H1 (cell line): Measurements from ENCODE around the gene PASK. TPM values are rescaled to one million over a fixed set of nuclear protein-coding genes. Genes with fewer than 3 reads are reported as not detected.

Experiments used
- CTCF ChIA-PET: fragments of 300-600 bp; sonication (Branson Sonifier 250); formaldehyde crosslinking; loops from one replicate; lab custom pipeline; 2021; ENCODE audit not compliant: partially characterized antibody; lab: Charles Lee
- POLR2A ChIA-PET: fragments of 300-600 bp; sonication (Branson Sonifier 250); formaldehyde crosslinking; loops from one replicate; lab custom pipeline; 2021; ENCODE audit warnings: inconsistent platforms; ENCODE audit not compliant: partially characterized antibody; lab: Charles Lee
- DNase-seq, 2 experiments: peaks; one replicate each; pipeline versions ENCODE4 v3.0.0 to v3.0.0-alpha.2; 2010 to 2022; ENCODE audit warnings: low spot score in 2 of 2, low read depth in 1 of 2, mixed read lengths in 1 of 2
- FAIRE-seq: peaks from 2 replicates; lab custom pipeline; 2011; peaks lifted over from hg19 to GRCh38; lab: Jason Lieb, UNC
- H2AFZ ChIP-seq: 2 replicates; pipeline ENCODE4 v1.8.1; 2012; ENCODE audit warnings: low read length, inconsistent platforms
- H2AK5ac ChIP-seq: 2 replicates; pipeline ENCODE4 v1.6.1; 2013; ENCODE audit warnings: low read depth, low read length
- H2BK120ac ChIP-seq: replicated peaks from 2 replicates; pipeline ENCODE3; 2013; ENCODE audit warnings: low read depth, low read length, inconsistent platforms
- H2BK12ac ChIP-seq: 2 replicates; pipeline ENCODE4 v1.6.1; 2013; ENCODE audit warnings: low read depth, low read length
- H2BK15ac ChIP-seq: 2 replicates; pipeline ENCODE4 v1.6.1; 2013; ENCODE audit warnings: low read length
- H2BK20ac ChIP-seq: 2 replicates; pipeline ENCODE4 v1.6.1; 2013; ENCODE audit warnings: low read length
- H2BK5ac ChIP-seq: 2 replicates; pipeline ENCODE4 v1.6.1; 2013; ENCODE audit warnings: low read depth, low read length
- H3K14ac ChIP-seq: 2 replicates; pipeline ENCODE4 v1.6.1; 2013; ENCODE audit warnings: inconsistent platforms; ENCODE audit not compliant: insufficient read length
- H3K18ac ChIP-seq: 2 replicates; pipeline ENCODE4 v1.6.1; 2013; ENCODE audit warnings: low read length; ENCODE audit errors: extremely low read depth
- H3K23ac ChIP-seq: 2 replicates; pipeline ENCODE4 v1.6.1; 2013; ENCODE audit warnings: inconsistent platforms; ENCODE audit not compliant: insufficient read length
- H3K23me2 ChIP-seq: 2 replicates; pipeline ENCODE4 v1.6.1; 2013; ENCODE audit warnings: low read depth, low read length
- H3K27ac ChIP-seq: 2 replicates; pipeline ENCODE4 v1.6.1; 2011; ENCODE audit warnings: low read depth, low read length, inconsistent platforms
- H3K27me3 ChIP-seq, 4 experiments: replicated peaks in 1 of 4; 1 replicate in 1 of 4; 2 replicates in 3 of 4; pipeline versions ENCODE4 v1.6.1 to v1.8.1; 2011 to 2013; ENCODE audit warnings: low read length in 3 of 4, mild to moderate bottlenecking in 3 of 4, inconsistent platforms in 2 of 4, mixed read lengths in 2 of 4, moderate library complexity in 1 of 4; ENCODE audit not compliant: control insufficient read depth in 3 of 4, insufficient read depth in 3 of 4; ENCODE audit errors: extremely low read depth in 1 of 4
- H3K36me3 ChIP-seq, 4 experiments: 2 replicates each; pipeline versions ENCODE4 v1.6.1 to v1.8.1; 2011 to 2013; ENCODE audit warnings: mild to moderate bottlenecking in 4 of 4, low read length in 3 of 4, moderate library complexity in 2 of 4, control low read depth in 1 of 4, inconsistent platforms in 1 of 4; ENCODE audit not compliant: insufficient read depth in 4 of 4, control insufficient read depth in 2 of 4
- H3K4ac ChIP-seq: replicated peaks from 2 replicates; pipeline ENCODE3; 2013; ENCODE audit warnings: low read length, low read depth, mixed read lengths, inconsistent platforms; ENCODE audit not compliant: insufficient read length
- H3K4me1 ChIP-seq, 4 experiments: replicated peaks in 1 of 4; 1 replicate in 1 of 4; 2 replicates in 3 of 4; pipeline versions ENCODE4 v1.6.1 to v1.8.1; 2011 to 2013; ENCODE audit warnings: low read length in 3 of 4, inconsistent platforms in 2 of 4, mixed read lengths in 1 of 4; ENCODE audit not compliant: insufficient read depth in 4 of 4, control insufficient read depth in 3 of 4
- H3K4me2 ChIP-seq, 2 experiments: 2 replicates each; pipeline versions ENCODE4 v1.6.1 to v1.8.1; 2011 to 2013; ENCODE audit warnings: low read depth in 2 of 2, low read length in 2 of 2, control low read depth in 1 of 2, inconsistent platforms in 1 of 2, mild to moderate bottlenecking in 1 of 2; ENCODE audit not compliant: insufficient read depth in 1 of 2
- H3K4me3 ChIP-seq, 4 experiments: fragments of 200-600, 300-600 bp in 1 of 4; sonication (generic), shearing (Covaris generic), sonication (Bioruptor Twin) in 1 of 4; 2 replicates each; pipeline versions ENCODE4 v1.5.1 to v1.8.1; 2011 to 2016; ENCODE audit warnings: low read length in 4 of 4, low read depth in 3 of 4, control low read depth in 2 of 4, inconsistent platforms in 2 of 4, mild to moderate bottlenecking in 2 of 4, mixed read lengths in 1 of 4, moderate library complexity in 1 of 4; ENCODE audit not compliant: insufficient read depth in 2 of 4; ENCODE audit errors: extremely low read depth in 1 of 4
- H3K56ac ChIP-seq: replicated peaks from 2 replicates; pipeline ENCODE3; 2013; ENCODE audit warnings: low read depth, mild to moderate bottlenecking, mixed read lengths, low read length, inconsistent platforms; ENCODE audit not compliant: insufficient read length
- H3K79me1 ChIP-seq: 2 replicates; pipeline ENCODE4 v1.6.1; 2013; ENCODE audit warnings: low read depth, low read length, control low read depth
- H3K79me2 ChIP-seq, 2 experiments: 2 replicates each; pipeline versions ENCODE4 v1.6.1 to v1.8.1; 2012 to 2013; ENCODE audit warnings: low read length in 2 of 2, mild to moderate bottlenecking in 2 of 2, inconsistent platforms in 1 of 2; ENCODE audit not compliant: insufficient read depth in 2 of 2, control insufficient read depth in 1 of 2
- H3K9ac ChIP-seq, 4 experiments: replicated peaks in 1 of 4; 1 replicate in 1 of 4; 2 replicates in 3 of 4; pipeline versions ENCODE4 v1.6.1 to v1.8.1; 2011 to 2013; ENCODE audit warnings: low read depth in 3 of 4, low read length in 3 of 4, control low read depth in 2 of 4, mild to moderate bottlenecking in 2 of 4, moderate library complexity in 2 of 4, inconsistent platforms in 1 of 4; ENCODE audit errors: extremely low read depth in 1 of 4
- H3K9me3 ChIP-seq, 2 experiments: 2 replicates each; pipeline versions ENCODE4 v1.6.1 to v1.8.1; 2012 to 2013; ENCODE audit warnings: mild to moderate bottlenecking in 2 of 2, moderate library complexity in 2 of 2, control low read depth in 1 of 2, inconsistent platforms in 1 of 2, low read depth in 1 of 2, low read length in 1 of 2, mixed read lengths in 1 of 2; ENCODE audit not compliant: insufficient read depth in 2 of 2
- H4K20me1 ChIP-seq, 2 experiments: replicated peaks in 1 of 2; 2 replicates each; pipeline versions ENCODE3 to v1.8.1; 2011 to 2013; ENCODE audit warnings: inconsistent platforms in 2 of 2, low read length in 2 of 2, mild to moderate bottlenecking in 1 of 2; ENCODE audit not compliant: insufficient read depth in 2 of 2, control insufficient read depth in 1 of 2
- H4K5ac ChIP-seq: 2 replicates; pipeline ENCODE4 v1.6.1; 2013; ENCODE audit warnings: low read length, low read depth, mixed read lengths, inconsistent platforms; ENCODE audit not compliant: insufficient read length
- H4K8ac ChIP-seq: 2 replicates; pipeline ENCODE4 v1.8.0; 2013; ENCODE audit warnings: mild to moderate bottlenecking, moderate library complexity, low read length, inconsistent platforms; ENCODE audit not compliant: insufficient read depth; ENCODE audit errors: extremely low read depth
- H4K91ac ChIP-seq: replicated peaks from 2 replicates; pipeline ENCODE3; 2013; ENCODE audit warnings: low read length, mixed read lengths, inconsistent platforms; ENCODE audit not compliant: insufficient read length
- ASH2L ChIP-seq: fragments of 200-600, 300-600 bp; sonication (generic); IDR thresholded peaks from one replicate; pipeline ENCODE4 v1.7.1; 2017; ENCODE audit warnings: low read length
- CTCF ChIP-seq, 3 experiments: IDR thresholded peaks; 1 replicate in 2 of 3; 2 replicates in 1 of 3; pipeline versions ENCODE4 v1.5.1 to v1.6.1; 2011; ENCODE audit warnings: low read length in 3 of 3, mild to moderate bottlenecking in 3 of 3, inconsistent platforms in 2 of 3, low read depth in 1 of 3, moderate library complexity in 1 of 3; ENCODE audit not compliant: insufficient read depth in 1 of 3; ENCODE audit errors: control extremely low read depth in 1 of 3
- E2F6 ChIP-seq: IDR thresholded peaks from 2 replicates; pipeline ENCODE4 v1.6.1; 2012; ENCODE audit warnings: inconsistent platforms
- EGR1 ChIP-seq: IDR thresholded peaks from 2 replicates; pipeline ENCODE4 v1.6.1; 2011; ENCODE audit warnings: low read depth, low read length, borderline replicate concordance
- FOSL1 ChIP-seq: IDR thresholded peaks from 2 replicates; pipeline ENCODE4 v1.6.1; 2011; ENCODE audit warnings: mild to moderate bottlenecking, low read depth, low read length, moderate library complexity; ENCODE audit not compliant: insufficient read depth
- HDAC6 ChIP-seq: IDR thresholded peaks from one replicate; pipeline ENCODE4 v1.7.1; 2012; ENCODE audit warnings: low read depth, mild to moderate bottlenecking, inconsistent platforms, low read length, moderate library complexity
- KDM1A ChIP-seq: fragments of 200-600, 300-600 bp; sonication (generic); IDR thresholded peaks from 2 replicates; pipeline ENCODE4 v1.7.1; 2016; ENCODE audit warnings: mild to moderate bottlenecking, low read length, borderline replicate concordance
- MAX ChIP-seq: IDR thresholded peaks from 2 replicates; pipeline ENCODE4 v1.6.1; 2012; ENCODE audit warnings: inconsistent platforms
- NANOG ChIP-seq: IDR thresholded peaks from 2 replicates; pipeline ENCODE4 v1.6.1; 2011; ENCODE audit warnings: low read length, low read depth, mild to moderate bottlenecking, inconsistent platforms; ENCODE audit not compliant: insufficient read depth, poor library complexity, severe bottlenecking
- SRF ChIP-seq: IDR thresholded peaks from 2 replicates; pipeline ENCODE4 v1.6.1; 2011; ENCODE audit warnings: mild to moderate bottlenecking, low read depth, low read length, moderate library complexity
- WGBS, 2 experiments: shearing (Covaris generic) in 1 of 2; methylation state at CpG; one replicate each; pipeline versions ENCODE4 v1.1.6 to v1.1.7; 2013 to 2015; ENCODE audit warnings: low lambda C conversion rate in 2 of 2, mixed read lengths in 2 of 2, inconsistent platforms in 1 of 2, low coverage in 1 of 2, missing lambda C conversion rate in 1 of 2; ENCODE audit not compliant: insufficient replicate concordance in 2 of 2, insufficient coverage in 1 of 2, insufficient read length in 1 of 2; ENCODE audit errors: extremely low coverage in 1 of 2, missing lambda C conversion rate in 1 of 2; 5-methylcytosine and 5-hydroxymethylcytosine counted together
- polyA plus RNA-seq, 7 experiments: library from polyadenylated mRNA; depleted of rRNA in 3 of 7; stranded (reverse) in 5 of 7; unstranded in 2 of 7; fragments of >200 nt in 5 of 7; fragments of 200-250 nt in 2 of 7; gene quantifications; 1 replicate in 5 of 7; 2 replicates in 1 of 7; 4 replicates in 1 of 7; pipeline versions ENCODE4 v1.2.1 to v1.2.3, GENCODE V29; 2011 to 2013; ENCODE audit warnings: missing spikeins in 2 of 7, mixed read lengths in 2 of 7
- total RNA-seq: library from RNA; stranded (reverse); fragmentation: NEBNext Ultra II Directional; extraction: Animal tissue kit (Norgen Biotek cat#: 25700); gene quantifications from 2 replicates; pipeline ENCODE4 v1.2.1, GENCODE V29; 2021

The PASK gene
- total and polyA plus RNA-seq, 2 of the 8 experiments (the other 6 are each of a cell fraction or from before 2014, with no cell fraction given) = 20.5 to 66.1 TPM

- no peak overlapping the region for H2BK5ac ChIP-seq
- H2BK12ac ChIP-seq = no peak overlapping the region
- no peak overlapping the region for H3K4me2 ChIP-seq
- H3K36me3 ChIP-seq = peaks cover 6 to 24% (median 16%) of the 10 kb centered on the region in 4 experiments; a peak in 7 of 8 replicates
- H2BK120ac ChIP-seq = no peak overlapping the region
- H3K56ac ChIP-seq = no peak overlapping the region
- no peak overlapping the region for H4K5ac ChIP-seq
- POLR2A ChIA-PET = no interaction called here
- DNase-seq (no peak), FAIRE-seq (no peak)
- H3K4me1 ChIP-seq = no peaks in the 10 kb centered on the region
- H3K14ac ChIP-seq = no peak overlapping the region
- no peaks in the 10 kb centered on the region for H3K27me3 ChIP-seq
- no peak overlapping the region for H2BK15ac ChIP-seq
- CTCF ChIA-PET = no interaction called here
- H3K79me1 ChIP-seq = no peaks in the 10 kb centered on the region
- no peak overlapping the region for H3K23ac ChIP-seq
- H3K18ac ChIP-seq = no peak overlapping the region
- H3K27ac ChIP-seq = no peak overlapping the region
- no peak overlapping the region for H4K91ac ChIP-seq
- WGBS, 2 experiments = 94% methylated on average over 19 of the region's 19 CpGs; no CpG with 5 or more reads in 1 of the 2 experiments
- peaks cover 0 to 2% of the 10 kb centered on the region in 2 experiments for H4K20me1 ChIP-seq
- no peak overlapping the region for H3K4me3 ChIP-seq
- H3K9me3 ChIP-seq = no peaks in the 10 kb centered on the region
- H3K4ac ChIP-seq = no peak overlapping the region
- H2AK5ac ChIP-seq = no peak overlapping the region
- H3K23me2 ChIP-seq = no peaks in the 10 kb centered on the region
- no peaks in the 10 kb centered on the region for H3K79me2 ChIP-seq
- no peak overlapping the region for H4K8ac ChIP-seq
- H3K9ac ChIP-seq = no peak overlapping the region
- no peak overlapping the region for H2AFZ ChIP-seq
- H2BK20ac ChIP-seq = no peak overlapping the region
- TF ChIP-seq HDAC6 = no peak
- no peak for TF ChIP-seq E2F6
- no peak for TF ChIP-seq CTCF (IDR thresholded peaks at IDR 0.05; ENCODE audit: control extremely low read depth in 1 of 3, insufficient read depth in 1 of 3, low read depth in 1 of 3, low read length in 3 of 3)
- TF ChIP-seq NANOG = no peak
- TF ChIP-seq FOSL1 = no peak
- no peak for TF ChIP-seq KDM1A
- no peak for TF ChIP-seq ASH2L
- no peak for TF ChIP-seq MAX
- no peak for TF ChIP-seq SRF
- no peak for TF ChIP-seq EGR1
These were observed 26.8 kb downstream of the PASK start for GRCh38 chr2:241122376-241123002.
